SK-N-SH treated with all-trans-retinoic acid at 6 μM for 48 hours (cell line): ENCODE data around the gene TAX1BP3.

Experiments
- ESRRG ChIP-seq: fragments of 250-450 bp; sonication (Bioruptor Pico); IDR thresholded peaks from 2 replicates; pipeline ENCODE4 v1.6.1; 2021; ENCODE audit warnings: mild to moderate bottlenecking
- ISL1 ChIP-seq: fragments of 250-450 bp; sonication (Bioruptor Pico); IDR thresholded peaks from 2 replicates; pipeline ENCODE4 v2.1.2; 2022; ENCODE audit warnings: mild to moderate bottlenecking, moderate library complexity
- OSR1 ChIP-seq: fragments of 250-450 bp; sonication (Bioruptor Pico); IDR thresholded peaks from 2 replicates; pipeline ENCODE4 v1.8.0; 2022; ENCODE audit warnings: moderate library complexity, mild to moderate bottlenecking, inconsistent platforms
- ZFP3 ChIP-seq: fragments of 250-450 bp; sonication (Bioruptor Pico); IDR thresholded peaks from 2 replicates; pipeline ENCODE4 v1.5.0; 2020; ENCODE audit warnings: mild to moderate bottlenecking, moderate library complexity
- TF ChIP-seq, protein P1 (sequence below): fragments of 250-450 bp; sonication (Bioruptor Pico); IDR thresholded peaks from 2 replicates; pipeline ENCODE4 v1.8.0; 2020; ENCODE audit warnings: mild to moderate bottlenecking, moderate library complexity, borderline replicate concordance

- TF ChIP-seq ISL1 (CRISPR knock-in tag) (no peak), OSR1 (no peak), ZFP3 (CRISPR knock-in tag) (no peak), ESRRG (CRISPR knock-in tag) (no peak)
- TF ChIP-seq, protein P1, sequence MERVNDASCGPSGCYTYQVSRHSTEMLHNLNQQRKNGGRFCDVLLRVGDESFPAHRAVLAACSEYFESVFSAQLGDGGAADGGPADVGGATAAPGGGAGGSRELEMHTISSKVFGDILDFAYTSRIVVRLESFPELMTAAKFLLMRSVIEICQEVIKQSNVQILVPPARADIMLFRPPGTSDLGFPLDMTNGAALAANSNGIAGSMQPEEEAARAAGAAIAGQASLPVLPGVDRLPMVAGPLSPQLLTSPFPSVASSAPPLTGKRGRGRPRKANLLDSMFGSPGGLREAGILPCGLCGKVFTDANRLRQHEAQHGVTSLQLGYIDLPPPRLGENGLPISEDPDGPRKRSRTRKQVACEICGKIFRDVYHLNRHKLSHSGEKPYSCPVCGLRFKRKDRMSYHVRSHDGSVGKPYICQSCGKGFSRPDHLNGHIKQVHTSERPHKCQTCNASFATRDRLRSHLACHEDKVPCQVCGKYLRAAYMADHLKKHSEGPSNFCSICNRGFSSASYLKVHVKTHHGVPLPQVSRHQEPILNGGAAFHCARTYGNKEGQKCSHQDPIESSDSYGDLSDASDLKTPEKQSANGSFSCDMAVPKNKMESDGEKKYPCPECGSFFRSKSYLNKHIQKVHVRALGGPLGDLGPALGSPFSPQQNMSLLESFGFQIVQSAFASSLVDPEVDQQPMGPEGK (CRISPR knock-in tag), result no peak
These were observed 41.3 kb downstream of the TAX1BP3 start for GRCh38 chr17:3626831-3627768.
